Smooth muscle cell (in vitro differentiated cells): ENCODE data around the gene ZNF620. TPM values are rescaled to one million over a fixed set of nuclear protein-coding genes. Genes with fewer than 3 reads are reported as not detected.
A peak's percentile ranks its signal among the peaks of the same experiment; 100 is the strongest.

ENCODE experiments used
- DNase-seq: peaks from one replicate; lab custom pipeline; 2025; ENCODE audit not compliant: unreplicated experiment; lab: John Stamatoyannopoulos, UW
- H2AFZ ChIP-seq: fragments of 200-600 bp; sonication (generic); 2 replicates; pipeline ENCODE4 v1.6.0; 2016; ENCODE audit warnings: antibody characterized with exemption, low read depth, mild to moderate bottlenecking
- H3F3A ChIP-seq: fragments of 200-600 bp; sonication (generic); 2 replicates; pipeline ENCODE4 v1.6.0; 2017; ENCODE audit warnings: antibody characterized with exemption, low read depth
- H3K27ac ChIP-seq: fragments of 200-600 bp; sonication (generic); 2 replicates; pipeline ENCODE4 v1.5.1; 2016; ENCODE audit warnings: low read depth, mild to moderate bottlenecking
- H3K27me3 ChIP-seq: fragments of 200-600 bp; sonication (generic); 2 replicates; pipeline ENCODE4 v1.6.1; 2016; ENCODE audit warnings: low read depth, mild to moderate bottlenecking
- H3K36me3 ChIP-seq: fragments of 200-600 bp; sonication (generic); 2 replicates; pipeline ENCODE4 v1.5.1; 2016; ENCODE audit warnings: low read depth
- H3K4me1 ChIP-seq: fragments of 200-600 bp; sonication (generic); 2 replicates; pipeline ENCODE4 v1.5.1; 2016; ENCODE audit warnings: low read depth
- H3K4me2 ChIP-seq: fragments of 200-600 bp; sonication (generic); 2 replicates; pipeline ENCODE4 v1.6.0; 2016; ENCODE audit warnings: mild to moderate bottlenecking
- H3K4me3 ChIP-seq: fragments of 200-600 bp; sonication (generic); 2 replicates; pipeline ENCODE4 v1.5.1; 2016; ENCODE audit warnings: mild to moderate bottlenecking
- H3K79me2 ChIP-seq: fragments of 200-600 bp; sonication (generic); 2 replicates; pipeline ENCODE4 v1.6.0; 2016; ENCODE audit warnings: low read depth, mild to moderate bottlenecking
- H3K9ac ChIP-seq: fragments of 200-600 bp; sonication (generic); 2 replicates; pipeline ENCODE4 v1.6.0; 2016; ENCODE audit warnings: low read depth
- H3K9me3 ChIP-seq: fragments of 200-600 bp; sonication (generic); replicated peaks from 2 replicates; pipeline ENCODE4 v1.5.1; 2016; ENCODE audit warnings: low read depth
- H4K20me1 ChIP-seq: fragments of 200-600 bp; sonication (generic); 2 replicates; pipeline ENCODE4 v1.6.0; 2016; ENCODE audit warnings: low read depth
- WGBS: methylation state at CpG from one replicate; pipeline ENCODE4 v1.1.7; 2016; ENCODE audit warnings: low lambda C conversion rate; 5-methylcytosine and 5-hydroxymethylcytosine counted together
- polyA plus RNA-seq: library from polyadenylated mRNA; unstranded; fragments of >200 nt; fragmentation: Nextera tagmentation; extraction: Ambion mirVana; gene quantifications from 2 replicates; pipeline ENCODE4 v1.2.1, GENCODE V29; 2016
- total RNA-seq: library from RNA; depleted of rRNA; stranded (reverse); fragments of >200 nt; gene quantifications from 2 replicates; pipeline ENCODE4 v1.2.3, GENCODE V29; 2014
- TF ChIP-seq, protein P1 (sequence below): fragments of 200-600 bp; sonication (generic); IDR thresholded peaks from 2 replicates; pipeline ENCODE4 v1.5.1; 2017; ENCODE audit warnings: borderline replicate concordance, mild to moderate bottlenecking, antibody characterized with exemption; ENCODE audit not compliant: insufficient read depth, poor library complexity, severe bottlenecking

The ZNF620 gene
- total RNA-seq (0.58 and 0.99 TPM in 2 replicates), polyA plus RNA-seq (0.63 and 1.9 TPM in 2 replicates)

DNA sequence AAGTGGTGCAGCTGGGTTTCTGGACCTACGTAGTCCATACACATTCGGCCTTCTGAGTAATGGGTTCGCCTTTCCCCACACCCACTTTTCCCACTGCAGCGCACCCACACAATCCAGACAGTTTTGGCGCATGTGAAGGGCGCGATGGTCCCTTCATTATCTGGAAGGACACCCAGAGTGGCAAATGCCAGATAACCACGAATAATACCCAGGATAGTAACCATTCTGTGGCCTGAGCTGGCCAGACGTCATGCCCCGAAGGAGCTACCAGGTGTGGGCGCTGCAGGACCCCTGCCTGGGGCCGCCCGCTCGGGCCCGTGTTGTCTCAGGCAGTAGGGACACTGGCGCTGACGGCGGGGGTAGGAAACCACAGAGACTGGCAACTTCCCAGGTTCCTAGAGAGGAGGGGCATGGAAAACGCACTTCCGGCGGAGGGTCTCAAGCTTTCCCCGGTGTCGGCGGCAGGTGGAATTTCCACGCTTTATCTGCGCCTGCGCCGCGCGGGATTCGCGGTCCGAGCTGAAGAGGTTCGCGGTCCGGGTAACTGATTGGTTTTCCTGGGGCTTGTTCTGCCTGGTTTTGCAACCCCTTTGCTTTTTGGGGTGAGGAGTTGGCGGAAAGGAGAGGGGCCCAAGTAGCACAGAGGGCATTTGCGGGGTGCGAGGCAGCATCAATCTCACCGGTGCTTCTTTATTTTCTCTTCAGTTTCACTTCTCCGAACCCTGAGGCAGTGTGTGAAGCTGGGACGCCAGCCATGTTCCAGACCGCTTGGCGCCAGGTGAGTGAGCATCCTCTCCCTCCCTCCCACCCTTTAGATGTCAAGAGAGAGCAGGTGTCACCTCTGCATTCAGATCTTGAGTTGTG lies at the start of gene ZNF620:
TSS of gene ZNF620 (plus strand) at position 441 of the 864 bp plus-strand sequence. CDS start at position 755, 314 bp downstream.
- Histone ChIP-seq H2AFZ (peak within 1 kb of the TSS; percentile 98), H4K20me1 (no peaks in the 10 kb centered on the region), H3K9me3 (no peaks in the 10 kb centered on the region), H3K4me3 (peak within 1 kb of the TSS; percentile 86), H3K4me2 (peak within 1 kb of the TSS; percentile 96), H3K36me3 (no peaks in the 10 kb centered on the region), H3K27me3 (no peaks in the 10 kb centered on the region), H3K79me2 (no peaks in the 10 kb centered on the region), H3K27ac (peak within 1 kb of the TSS; percentile 80), H3K4me1 (peaks cover 18% of the 10 kb centered on the region), H3F3A (peaks cover 11% of the 10 kb centered on the region), H3K9ac (peak within 1 kb of the TSS; percentile 54)
- peak; percentile 4 for DNase-seq
- 8% methylated on average over 44 of the region's 44 CpGs for WGBS
- TF ChIP-seq, protein P1, sequence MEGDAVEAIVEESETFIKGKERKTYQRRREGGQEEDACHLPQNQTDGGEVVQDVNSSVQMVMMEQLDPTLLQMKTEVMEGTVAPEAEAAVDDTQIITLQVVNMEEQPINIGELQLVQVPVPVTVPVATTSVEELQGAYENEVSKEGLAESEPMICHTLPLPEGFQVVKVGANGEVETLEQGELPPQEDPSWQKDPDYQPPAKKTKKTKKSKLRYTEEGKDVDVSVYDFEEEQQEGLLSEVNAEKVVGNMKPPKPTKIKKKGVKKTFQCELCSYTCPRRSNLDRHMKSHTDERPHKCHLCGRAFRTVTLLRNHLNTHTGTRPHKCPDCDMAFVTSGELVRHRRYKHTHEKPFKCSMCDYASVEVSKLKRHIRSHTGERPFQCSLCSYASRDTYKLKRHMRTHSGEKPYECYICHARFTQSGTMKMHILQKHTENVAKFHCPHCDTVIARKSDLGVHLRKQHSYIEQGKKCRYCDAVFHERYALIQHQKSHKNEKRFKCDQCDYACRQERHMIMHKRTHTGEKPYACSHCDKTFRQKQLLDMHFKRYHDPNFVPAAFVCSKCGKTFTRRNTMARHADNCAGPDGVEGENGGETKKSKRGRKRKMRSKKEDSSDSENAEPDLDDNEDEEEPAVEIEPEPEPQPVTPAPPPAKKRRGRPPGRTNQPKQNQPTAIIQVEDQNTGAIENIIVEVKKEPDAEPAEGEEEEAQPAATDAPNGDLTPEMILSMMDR, result peak; percentile 12

DNA sequence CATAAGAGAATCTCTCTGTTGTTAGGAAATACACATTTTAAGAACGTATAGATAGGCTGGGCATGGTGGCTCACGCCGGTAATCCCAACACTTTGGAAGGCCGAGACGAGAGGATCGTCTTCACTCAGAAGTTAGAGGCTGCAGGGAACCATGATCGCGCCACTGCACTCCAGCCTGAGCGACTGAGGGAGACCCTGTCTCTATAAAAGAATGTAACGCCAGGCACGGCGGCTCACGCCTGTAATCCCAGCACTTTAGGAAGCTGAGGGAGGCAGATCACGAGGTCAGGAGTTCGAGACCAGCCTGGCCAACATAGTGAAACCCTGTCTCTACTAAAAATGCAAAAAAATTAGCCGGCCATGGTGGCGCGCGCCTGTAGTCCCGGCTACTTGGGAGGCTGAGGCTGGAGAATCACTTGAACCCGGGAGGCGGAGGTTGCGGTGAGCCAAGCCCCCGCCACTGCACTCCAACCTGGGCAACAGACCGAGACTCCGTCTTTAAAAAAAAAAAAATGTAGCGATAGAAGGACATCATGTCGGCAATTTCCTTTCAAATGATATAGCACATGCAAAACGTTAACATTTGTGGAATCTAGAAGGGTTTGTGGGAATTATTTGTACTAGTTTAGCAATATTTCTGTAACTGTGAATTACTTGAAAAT lies 49.4 kb upstream of the ZNF620 start:
- TF ChIP-seq, protein P1, result no peak
- no peak for DNase-seq
- Histone ChIP-seq H3K27ac (peak overlapping the region; percentile 86), H3K4me1 (peaks cover 15% of the 10 kb centered on the region), H3F3A (peaks cover 13% of the 10 kb centered on the region), H2AFZ (peak overlapping the region; percentile 92), H3K79me2 (peaks cover 23% of the 10 kb centered on the region), H4K20me1 (peaks cover 39% of the 10 kb centered on the region), H3K4me2 (peak overlapping the region; percentile 93), H3K27me3 (no peaks in the 10 kb centered on the region), H3K4me3 (peak overlapping the region; percentile 78), H3K9ac (peak overlapping the region; percentile 86), H3K36me3 (no peaks in the 10 kb centered on the region), H3K9me3 (no peaks in the 10 kb centered on the region)
- WGBS, result 70% methylated on average over 29 of the region's 29 CpGs

DNA sequence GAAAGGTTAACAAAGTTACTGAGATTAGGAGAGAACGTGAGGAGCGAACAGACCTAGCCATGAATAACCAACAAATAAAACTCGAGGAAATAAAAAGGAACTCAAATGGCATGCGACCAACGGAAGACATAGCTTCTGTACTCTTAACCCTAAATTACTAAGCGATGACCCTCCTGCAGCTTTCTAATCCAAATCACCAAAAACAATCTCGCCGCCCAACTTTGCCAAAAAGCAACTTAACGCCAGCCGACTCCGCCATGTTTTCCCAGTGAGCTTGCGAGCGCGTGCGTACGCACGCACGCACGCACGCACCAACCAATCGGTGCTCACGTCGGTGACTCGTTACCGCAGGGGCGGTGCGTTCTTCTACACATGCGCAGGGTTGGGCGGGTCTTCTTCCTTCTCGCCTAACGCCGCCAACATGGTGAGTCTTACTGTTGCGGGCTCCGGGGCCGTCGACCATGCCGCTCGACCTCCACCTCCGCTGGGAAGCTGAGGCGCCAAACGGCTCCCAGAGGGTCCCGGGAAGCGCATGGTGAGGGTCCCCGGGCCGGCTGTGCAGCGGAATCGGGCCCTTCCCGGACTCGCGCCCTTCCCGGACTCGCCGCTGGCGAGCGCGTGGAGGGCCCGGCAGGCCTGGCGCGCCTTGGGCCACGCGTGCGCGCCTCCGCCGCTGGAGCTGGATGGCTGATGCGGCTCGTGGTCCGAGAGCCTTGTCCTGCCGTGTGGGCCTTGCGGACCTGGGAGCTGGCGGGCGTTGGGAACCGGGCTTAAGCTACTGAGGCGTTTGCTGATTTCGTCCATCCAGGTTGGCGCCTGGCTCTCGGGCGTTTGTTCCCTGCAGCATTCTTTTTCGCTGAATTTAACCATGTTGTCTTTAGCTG lies 48.7 kb upstream of the ZNF620 start, which contains the start of gene RPL14:
TSS of gene RPL14 (plus strand) at position 400 of the 884 bp plus-strand sequence. CDS start at position 533, 133 bp downstream.
- no peaks in the 10 kb centered on the region for H3K27me3 ChIP-seq
- H3K9ac ChIP-seq, result peak within 1 kb of the TSS; percentile 86
- DNase-seq, result peak; percentile 72
- WGBS, result under 1% methylated on average over 79 of the region's 79 CpGs
- peaks cover 23% of the 10 kb centered on the region for H3K79me2 ChIP-seq
- no peaks in the 10 kb centered on the region for H3K36me3 ChIP-seq
- no peaks in the 10 kb centered on the region for H3K9me3 ChIP-seq
- peak within 1 kb of the TSS; percentile 92 for H2AFZ ChIP-seq
- peak within 1 kb of the TSS; percentile 78 for H3K4me3 ChIP-seq
- peak within 1 kb of the TSS; percentile 86 for H3K27ac ChIP-seq
- peaks cover 42% of the 10 kb centered on the region for H4K20me1 ChIP-seq
- peaks cover 13% of the 10 kb centered on the region for H3K4me1 ChIP-seq
- TF ChIP-seq, protein P1, result no peak
- H3K4me2 ChIP-seq, result peak within 1 kb of the TSS; percentile 93
- H3F3A ChIP-seq, result peaks cover 13% of the 10 kb centered on the region
